ENCODE data around the gene CBFA2T2. TPM values are rescaled to one million over a fixed set of nuclear protein-coding genes. Genes with fewer than 3 reads are reported as not detected.

CBFA2T2 gene
- polyA plus RNA-seq, 3 donors: 1.7 to 9.7 (median 4.9) TPM

- H3K27ac ChIP-seq (ENCODE audit: low read depth in 1 of 2, low read length in 2 of 2): no peak overlapping the region
- TF ChIP-seq CTCF (IDR thresholded peaks at IDR 0.05): no peak
- no peak overlapping the region for H2AFZ ChIP-seq (ENCODE audit: insufficient read depth, low read depth, low read length, poor library complexity, severe bottlenecking)
- H3K79me2 ChIP-seq (ENCODE audit: insufficient read depth, low read length): no peaks in the 10 kb centered on the region
- no peaks in the 10 kb centered on the region for H4K20me1 ChIP-seq (ENCODE audit: insufficient read depth, low read length)
- H3K9ac ChIP-seq (ENCODE audit: insufficient read depth, low read length, poor library complexity, severe bottlenecking): no peak overlapping the region
- Mint-ChIP-seq H3K27ac (no peak overlapping the region), H3K27me3 (ENCODE audit: low read depth in 3 of 3) (no peaks in the 10 kb centered on the region), H3K9me3 (no peaks in the 10 kb centered on the region), H3K4me1 (no peaks in the 10 kb centered on the region), H3K36me3 (peaks cover 73 to 76% of the 10 kb centered on the region in 2 donors), H3K4me3 (no peak overlapping the region)
- no peak overlapping the region for H3K4me3 ChIP-seq (replicated peaks in 1 of 3; ENCODE audit: low read depth in 2 of 3, low read length in 3 of 3)
- H3K4me2 ChIP-seq (replicated peaks; ENCODE audit: extremely low read depth, low read length, poor library complexity, severe bottlenecking): no peak overlapping the region
- H3K9me3 ChIP-seq (replicated peaks in 1 of 2; ENCODE audit: control insufficient read depth in 1 of 2, insufficient read depth in 1 of 2, low read length in 2 of 2): no peaks in the 10 kb centered on the region
- intact Hi-C loops (cut with micrococcal nuclease): no loop called here
- no peaks in the 10 kb centered on the region for H3K4me1 ChIP-seq (ENCODE audit: control insufficient read depth in 1 of 2, insufficient read depth in 2 of 2, low read length in 2 of 2)
- WGBS (ENCODE audit: insufficient coverage): 97% methylated on average over 3 of the region's 4 CpGs
- H3K27me3 ChIP-seq (ENCODE audit: control insufficient read depth in 2 of 2, insufficient read depth in 2 of 2, low read length in 2 of 2): no peaks in the 10 kb centered on the region
- DNase-seq: no peak
- H3K36me3 ChIP-seq (replicated peaks in 1 of 2; ENCODE audit: control insufficient read depth in 1 of 2, insufficient read depth in 2 of 2, low read length in 2 of 2): peaks cover 53 to 93% of the 10 kb centered on the region in 2 donors
Measured at GRCh38 chr20:33626190-33626589, 136.3 kb downstream of the CBFA2T2 start.

GRCh38 chr20:33627577-33628216 is 137.8 kb downstream of the CBFA2T2 start:
- H3K4me2 ChIP-seq (replicated peaks; ENCODE audit: extremely low read depth, low read length, poor library complexity, severe bottlenecking): no peak overlapping the region
- Mint-ChIP-seq H3K27me3 (ENCODE audit: low read depth in 3 of 3) (no peaks in the 10 kb centered on the region), H3K4me1 (no peaks in the 10 kb centered on the region), H3K36me3 (peaks cover 71 to 78% of the 10 kb centered on the region in 2 donors), H3K4me3 (no peak overlapping the region), H3K9me3 (no peaks in the 10 kb centered on the region), H3K27ac (no peak overlapping the region)
- H3K27ac ChIP-seq (ENCODE audit: low read depth in 1 of 2, low read length in 2 of 2): no peak overlapping the region
- H3K36me3 ChIP-seq (replicated peaks in 1 of 2; ENCODE audit: control insufficient read depth in 1 of 2, insufficient read depth in 2 of 2, low read length in 2 of 2): peaks cover 62 to 89% of the 10 kb centered on the region in 2 donors
- H3K9me3 ChIP-seq (replicated peaks in 1 of 2; ENCODE audit: control insufficient read depth in 1 of 2, insufficient read depth in 1 of 2, low read length in 2 of 2): no peaks in the 10 kb centered on the region
- TF ChIP-seq CTCF (IDR thresholded peaks at IDR 0.05): no peak
- H3K79me2 ChIP-seq (ENCODE audit: insufficient read depth, low read length): no peaks in the 10 kb centered on the region
- no peak for DNase-seq
- H3K27me3 ChIP-seq (ENCODE audit: control insufficient read depth in 2 of 2, insufficient read depth in 2 of 2, low read length in 2 of 2): no peaks in the 10 kb centered on the region
- no peak overlapping the region for H2AFZ ChIP-seq (ENCODE audit: insufficient read depth, low read depth, low read length, poor library complexity, severe bottlenecking)
- H3K4me3 ChIP-seq (replicated peaks in 1 of 3; ENCODE audit: low read depth in 2 of 3, low read length in 3 of 3): no peak overlapping the region
- H3K4me1 ChIP-seq (ENCODE audit: control insufficient read depth in 1 of 2, insufficient read depth in 2 of 2, low read length in 2 of 2): no peaks in the 10 kb centered on the region
- WGBS (ENCODE audit: insufficient coverage): no CpG with 5 or more reads among the region's 4 CpGs
- intact Hi-C loops (cut with micrococcal nuclease): no loop called here
- no peaks in the 10 kb centered on the region for H4K20me1 ChIP-seq (ENCODE audit: insufficient read depth, low read length)
- H3K9ac ChIP-seq (ENCODE audit: insufficient read depth, low read length, poor library complexity, severe bottlenecking): no peak overlapping the region

All from CD14-positive monocyte (primary cell).